Epithelial cell of esophagus (primary cell): Measurements from ENCODE around the gene AMIGO3.

Experiments used
- DNase-seq: peaks from one replicate; pipeline ENCODE4 v3.0.0; 2010; ENCODE audit warnings: low read depth
- H3K4me3 ChIP-seq: 2 replicates; pipeline ENCODE4 v1.5.1; 2011; ENCODE audit warnings: mild to moderate bottlenecking, low read length, control low read depth
- CTCF ChIP-seq: IDR thresholded peaks from 2 replicates; pipeline ENCODE4 v1.5.1; 2011; ENCODE audit warnings: low read depth, mild to moderate bottlenecking, low read length, control low read depth, inconsistent platforms; ENCODE audit not compliant: insufficient read depth; ENCODE audit errors: missing control alignments

AMIGO3 gene

GRCh38 chr3:49673121-49673714 lies 46.3 kb downstream of the AMIGO3 start:
- TF ChIP-seq CTCF, result no peak
- DNase-seq, result peak; percentile 42
- H3K4me3 ChIP-seq, result peak overlapping the region; percentile 79

- DNase-seq, result peak; percentile 81
- peak; percentile 94 for TF ChIP-seq CTCF
- no peak overlapping the region for H3K4me3 ChIP-seq
Measured at GRCh38 chr3:49671291-49672288, 47.9 kb downstream of the AMIGO3 start.

GRCh38 chr3:49670940-49671290 lies 48.6 kb downstream of the AMIGO3 start:
- TF ChIP-seq CTCF, result no peak
- H3K4me3 ChIP-seq, result no peak overlapping the region
- DNase-seq, result no peak

- no peak overlapping the region for H3K4me3 ChIP-seq
- DNase-seq, result no peak
- TF ChIP-seq CTCF, result no peak
Measured at GRCh38 chr3:49669352-49669751, 50.1 kb downstream of the AMIGO3 start.

- DNase-seq, result peak; percentile 56
- no peak for TF ChIP-seq CTCF
- no peak overlapping the region for H3K4me3 ChIP-seq
Measured at GRCh38 chr3:49668861-49669260, 50.6 kb downstream of the AMIGO3 start.

- no peak for TF ChIP-seq CTCF
- DNase-seq, result no peak
- H3K4me3 ChIP-seq, result no peak overlapping the region
Measured at GRCh38 chr3:49668414-49668797, 51.1 kb downstream of the AMIGO3 start.
